Stomach (tissue), 9 donors: ENCODE data around the gene DBX2. TPM values are rescaled to one million over a fixed set of nuclear protein-coding genes. Genes with fewer than 3 reads are reported as not detected.

Experiments
- DNase-seq, 2 donors: peaks; one replicate each; pipeline versions ENCODE4 v3.0.0 to v3.0.0-alpha.2; 2013 to 2019
- H3K27ac ChIP-seq, 5 donors: fragments of 200-600 bp in 4 of 5; sonication (generic) in 4 of 5; one replicate each; pipeline ENCODE4 v1.5.1; 2013 to 2019; ENCODE audit warnings: mild to moderate bottlenecking in 1 of 5, moderate library complexity in 1 of 5
- H3K27me3 ChIP-seq, 3 donors: fragments of 200-600 bp; sonication (generic); one replicate each; pipeline ENCODE4 v1.5.1; 2017 to 2019; ENCODE audit warnings: mixed run types in 1 of 3
- H3K36me3 ChIP-seq, 4 donors: fragments of 200-600 bp; sonication (generic); 1 replicate in 3 of 4; 2 replicates in 1 of 4; pipeline ENCODE4 v1.5.1; 2016 to 2019
- H3K4me1 ChIP-seq, 4 donors: fragments of 200-600 bp; sonication (generic); one replicate each; pipeline ENCODE4 v1.5.1; 2016 to 2019
- H3K4me3 ChIP-seq, 4 donors: fragments of 200-600 bp; sonication (generic) in 3 of 4; one replicate each; pipeline ENCODE4 v1.5.1; 2016 to 2019; ENCODE audit warnings: mild to moderate bottlenecking in 1 of 4
- H3K9me3 ChIP-seq, 4 donors: fragments of 200-600 bp; sonication (generic); one replicate each; pipeline ENCODE4 v1.5.1; 2016 to 2019
- CTCF ChIP-seq, 7 experiments: fragments of 450-650 bp in 4 of 7; fragments of 200-600 bp in 3 of 7; sonication (generic) in 3 of 7; IDR thresholded peaks; one replicate each; pipeline ENCODE4 v1.5.1; 2016 to 2019; ENCODE audit warnings: antibody characterized with exemption in 7 of 7, control low read depth in 2 of 7, mild to moderate bottlenecking in 1 of 7
- EP300 ChIP-seq: sonication (generic); formaldehyde crosslinking; IDR thresholded peaks from one replicate; pipeline ENCODE4 v1.6.1; 2017; ENCODE audit warnings: antibody characterized with exemption
- POLR2A ChIP-seq, 4 donors: fragments of 450-650 bp; IDR thresholded peaks; one replicate each; pipeline ENCODE4 v1.6.1; 2016; ENCODE audit warnings: antibody characterized with exemption in 4 of 4, control low read depth in 2 of 4, mild to moderate bottlenecking in 1 of 4, moderate library complexity in 1 of 4
- POLR2AphosphoS5 ChIP-seq, 3 donors: sonication (generic); formaldehyde crosslinking; IDR thresholded peaks; one replicate each; pipeline ENCODE4 v1.6.1; 2016; ENCODE audit warnings: antibody characterized with exemption in 3 of 3
- WGBS, 5 donors: extraction: QIAGEN DNeasy Blood & Tissue Kit in 3 of 5; methylation state at CpG; one replicate each; pipeline versions ENCODE4 v1.1.5 to v1.1.7; 2013 to 2018; 5-methylcytosine and 5-hydroxymethylcytosine counted together
- intact Hi-C: fragments of 100-400 bp; cut with DNase I; formaldehyde crosslinking; loops from one replicate; pipeline ENCODE4 v1.15.1; 2023; ENCODE audit warnings: low total_unique reads
- polyA plus RNA-seq, 3 donors: library from polyadenylated mRNA; stranded (reverse); fragments of 200-250 nt; gene quantifications; one replicate each; pipeline ENCODE4 v1.2.3, GENCODE V29; 2013
- total RNA-seq, 5 donors: library from RNA; depleted of rRNA; stranded (reverse); fragments of >200 nt; gene quantifications; one replicate each; pipeline versions ENCODE4 v1.1.0 to v1.2.3, GENCODE V29; 2014 to 2016
- donor health status: healthy with polysubstance abuse.
- donor health status: Bipolar disorder and iron deficiency.
- donor health status: healthy.

DBX2 gene
- total and polyA plus RNA-seq, 8 donors: not detected

- Histone ChIP-seq H3K4me3 (no peak overlapping the region), H3K36me3 (no peaks in the 10 kb centered on the region), H3K4me1 (no peaks in the 10 kb centered on the region), H3K27me3 (no peaks in the 10 kb centered on the region), H3K9me3 (no peaks in the 10 kb centered on the region), H3K27ac (no peak overlapping the region)
- intact Hi-C loops: no loop called here
- DNase-seq: no peak
- TF ChIP-seq POLR2A (IDR thresholded peaks at IDR 0.05) (no peak), POLR2AphosphoS5 (IDR thresholded peaks at IDR 0.05) (no peak), CTCF (IDR thresholded peaks at IDR 0.05) (no peak), EP300 (no peak)
Observed at GRCh38 chr12:44976246-44976645, 74.7 kb downstream of the DBX2 start.

GRCh38 chr12:44972746-44973421, 78.0 kb downstream of the DBX2 start:
- Histone ChIP-seq H3K4me3 (no peak overlapping the region), H3K27ac (no peak overlapping the region), H3K27me3 (no peaks in the 10 kb centered on the region), H3K36me3 (no peaks in the 10 kb centered on the region), H3K4me1 (no peaks in the 10 kb centered on the region), H3K9me3 (no peaks in the 10 kb centered on the region)
- WGBS, 5 donors: 15 to 32% (median 29%) methylated on average over 2 of the region's 2 CpGs
- TF ChIP-seq POLR2A (IDR thresholded peaks at IDR 0.05): no peak
- no peak for TF ChIP-seq EP300
- no peak for TF ChIP-seq POLR2AphosphoS5 (IDR thresholded peaks at IDR 0.05)
- no peak for TF ChIP-seq CTCF (IDR thresholded peaks at IDR 0.05)
- intact Hi-C loops: no loop called here
- DNase-seq: peak in 1 of 2 donors; percentile 11

- H3K27ac ChIP-seq: no peak overlapping the region
- intact Hi-C loops: no loop called here
- H3K9me3 ChIP-seq: peaks cover 0 to 9% (median 4%) of the 10 kb centered on the region in 4 donors
- DNase-seq: peak in 1 of 2 donors; percentile 3
- no peak for TF ChIP-seq EP300
- no peak for TF ChIP-seq POLR2AphosphoS5 (IDR thresholded peaks at IDR 0.05)
- no peak for TF ChIP-seq POLR2A (IDR thresholded peaks at IDR 0.05)
- no peak for TF ChIP-seq CTCF (IDR thresholded peaks at IDR 0.05)
- H3K27me3 ChIP-seq: no peaks in the 10 kb centered on the region
- no peaks in the 10 kb centered on the region for H3K36me3 ChIP-seq
- H3K4me3 ChIP-seq: no peak overlapping the region
- H3K4me1 ChIP-seq: no peaks in the 10 kb centered on the region
- WGBS, 5 donors: 52 to 80% (median 69%) methylated on average over 1 of the region's 1 CpG
Observed at GRCh38 chr12:44968965-44969364, 81.9 kb downstream of the DBX2 start.

Other genes starting within 250 kb of the DBX2 start
- gene NELL2, start 174.8 kb downstream of the DBX2 start, total RNA-seq: 100 to 1,000 TPM in 1 of 5 donors, 10 to 100 TPM in 1, 1 to 10 TPM in 3; 1.9 to 133 (median 3.5) TPM
- 1 to 10 TPM in 2 of 3 donors, under 1 TPM in 1; 0.50 to 3.4 (median 2.6) TPM for gene NELL2, start 174.8 kb downstream of the DBX2 start, polyA plus RNA-seq
- 10 to 100 TPM in 4 of 5 donors, 1 to 10 TPM in 1; 8.1 to 78.8 (median 43.3) TPM for gene ANO6, start 165.0 kb upstream of the DBX2 start, total RNA-seq
- gene ANO6, start 165.0 kb upstream of the DBX2 start, polyA plus RNA-seq: 1 to 10 TPM; 4.4 to 7.3 (median 4.7) TPM